Lung (tissue), 16 donors: ENCODE measurements around the gene SMIM33. TPM values are rescaled to one million over a fixed set of nuclear protein-coding genes. Genes with fewer than 3 reads are reported as not detected.

ENCODE experiments used
- ATAC-seq: fragments of 200-7000 bp; cut with Tn5 transposase; one replicate; pipeline ENCODE4 v1.9.1; 2020; ENCODE audit warnings: moderate number of reproducible peaks; ENCODE audit not compliant: insufficient read depth, low FRiP score
- DNase-seq, 3 donors: peaks; one replicate each; pipeline ENCODE4 v3.0.0-alpha.2; 2013 to 2017
- H3K27ac ChIP-seq, 2 donors: one replicate each; pipeline ENCODE4 v1.5.1; 2013; ENCODE audit warnings: mild to moderate bottlenecking in 2 of 2, moderate library complexity in 2 of 2, control low read depth in 1 of 2, inconsistent platforms in 1 of 2, low read depth in 1 of 2, low read length in 1 of 2
- H3K27me3 ChIP-seq, 3 donors: one replicate each; pipeline ENCODE4 v1.5.1; 2013; ENCODE audit warnings: low read length in 2 of 3; ENCODE audit not compliant: control insufficient read depth in 3 of 3, insufficient read depth in 3 of 3
- H3K36me3 ChIP-seq, 4 donors: one replicate each; pipeline ENCODE4 v1.5.1; 2013; ENCODE audit warnings: low read length in 4 of 4, mild to moderate bottlenecking in 1 of 4, moderate library complexity in 1 of 4; ENCODE audit not compliant: control insufficient read depth in 4 of 4, insufficient read depth in 4 of 4
- H3K4me1 ChIP-seq, 5 donors: one replicate each; pipeline ENCODE4 v1.5.1; 2013; ENCODE audit warnings: low read length in 5 of 5, mild to moderate bottlenecking in 2 of 5, moderate library complexity in 1 of 5; ENCODE audit not compliant: control insufficient read depth in 5 of 5, insufficient read depth in 5 of 5
- H3K4me3 ChIP-seq: one replicate; pipeline ENCODE4 v1.5.1; 2013; ENCODE audit warnings: mild to moderate bottlenecking, control low read depth, moderate library complexity
- H3K9ac ChIP-seq, 2 donors: one replicate each; pipeline ENCODE4 v1.5.1; 2013; ENCODE audit warnings: low read length in 2 of 2, control low read depth in 1 of 2; ENCODE audit not compliant: insufficient read depth in 1 of 2
- H3K9me3 ChIP-seq, 4 donors: one replicate each; pipeline ENCODE4 v1.5.1; 2013; ENCODE audit warnings: low read length in 3 of 4, mild to moderate bottlenecking in 1 of 4, moderate library complexity in 1 of 4; ENCODE audit not compliant: control insufficient read depth in 4 of 4, insufficient read depth in 3 of 4
- WGBS, 2 donors: extraction: QIAGEN DNeasy Blood & Tissue Kit; methylation state at CpG; one replicate each; pipeline ENCODE4 v1.1.7; 2013; 5-methylcytosine and 5-hydroxymethylcytosine counted together
- long read RNA-seq, 5 donors: transcript quantifications; one replicate each; lab custom pipeline, GENCODE V29; 2026
- polyA plus RNA-seq, 2 donors: library from polyadenylated mRNA; stranded (reverse); fragments of 200-250 nt; gene quantifications; one replicate each; pipeline ENCODE4 v1.2.1, GENCODE V29; 2013
- total RNA-seq, 2 donors: library from RNA; depleted of rRNA in 1 of 2; stranded (reverse); fragments of >200 nt in 1 of 2; gene quantifications; one replicate each; pipeline ENCODE4 v1.2.1, GENCODE V29; 2014 to 2021
- TF ChIP-seq, protein P1 (sequence below): IDR thresholded peaks from 2 replicates; pipeline ENCODE4 v1.5.1; 2012; ENCODE audit warnings: mild to moderate bottlenecking; ENCODE audit errors: control extremely low read depth, extremely low read depth
- donor health status: control.
- donor health status: control.
- donor health status: Bipolar disorder and iron deficiency.
- donor health status: healthy.
- donor health status: DM: yes; HTN: yes; CAD: no.

The SMIM33 gene
- total RNA-seq (not detected), polyA plus RNA-seq (under 1 TPM in 1 of 2 donors, not detected in 1; 0.17 TPM)
- long read RNA-seq, donor 1 = 0 reads
- long read RNA-seq, donor 2 = 0 reads
- long read RNA-seq, donor 3, partial matches to known transcripts = 24 of 24 reads
- long read RNA-seq, donor 3, other reads (novel, unspliced or antisense) = 0 of 24 reads
- long read RNA-seq, donor 4 = 0 reads
- long read RNA-seq, donor 5, partial matches to known transcripts = 5 of 10 reads
- long read RNA-seq, donor 5, other reads (novel, unspliced or antisense) = 5 of 10 reads

- DNase-seq (no peak), ATAC-seq (no peak)
- Histone ChIP-seq H3K27me3 (no peaks in the 10 kb centered on the region), H3K9me3 (no peaks in the 10 kb centered on the region), H3K4me1 (peaks cover 0 to 26% (median 8%) of the 10 kb centered on the region in 5 donors), H3K27ac (peak within 1 kb of the TSS in 1 of 2 donors; percentile 43), H3K9ac (no peak within 1 kb of the TSS), H3K4me3 (no peak within 1 kb of the TSS), H3K36me3 (peaks cover 0 to 8% (median 4%) of the 10 kb centered on the region in 4 donors)
- WGBS, 2 donors = 33 to 41% methylated on average over 9 of the region's 9 CpGs
- TF ChIP-seq, protein P1, sequence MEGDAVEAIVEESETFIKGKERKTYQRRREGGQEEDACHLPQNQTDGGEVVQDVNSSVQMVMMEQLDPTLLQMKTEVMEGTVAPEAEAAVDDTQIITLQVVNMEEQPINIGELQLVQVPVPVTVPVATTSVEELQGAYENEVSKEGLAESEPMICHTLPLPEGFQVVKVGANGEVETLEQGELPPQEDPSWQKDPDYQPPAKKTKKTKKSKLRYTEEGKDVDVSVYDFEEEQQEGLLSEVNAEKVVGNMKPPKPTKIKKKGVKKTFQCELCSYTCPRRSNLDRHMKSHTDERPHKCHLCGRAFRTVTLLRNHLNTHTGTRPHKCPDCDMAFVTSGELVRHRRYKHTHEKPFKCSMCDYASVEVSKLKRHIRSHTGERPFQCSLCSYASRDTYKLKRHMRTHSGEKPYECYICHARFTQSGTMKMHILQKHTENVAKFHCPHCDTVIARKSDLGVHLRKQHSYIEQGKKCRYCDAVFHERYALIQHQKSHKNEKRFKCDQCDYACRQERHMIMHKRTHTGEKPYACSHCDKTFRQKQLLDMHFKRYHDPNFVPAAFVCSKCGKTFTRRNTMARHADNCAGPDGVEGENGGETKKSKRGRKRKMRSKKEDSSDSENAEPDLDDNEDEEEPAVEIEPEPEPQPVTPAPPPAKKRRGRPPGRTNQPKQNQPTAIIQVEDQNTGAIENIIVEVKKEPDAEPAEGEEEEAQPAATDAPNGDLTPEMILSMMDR = no peak
Observed at GRCh38 chr5:139470821-139471300, at the start of gene SMIM33. Gene SMIM33, plus strand, starts transcription at chr5:139471004. Its CDS starts 118 bp downstream, at chr5:139471122.

- no peak overlapping the region for H3K9ac ChIP-seq
- peaks cover 0 to 5% (median 0%) of the 10 kb centered on the region in 5 donors for H3K4me1 ChIP-seq
- peak; percentile 66 for ATAC-seq
- peaks cover 11 to 44% (median 19%) of the 10 kb centered on the region in 4 donors for H3K36me3 ChIP-seq
- WGBS, 2 donors = 44 to 46% methylated on average over 5 of the region's 5 CpGs
- H3K9me3 ChIP-seq = no peaks in the 10 kb centered on the region
- H3K27ac ChIP-seq = no peak overlapping the region
- H3K27me3 ChIP-seq = no peaks in the 10 kb centered on the region
- TF ChIP-seq, protein P1 = peak; percentile 82
- peak; percentile 55 to 84 (median 83) for DNase-seq
- H3K4me3 ChIP-seq = no peak overlapping the region
Observed at GRCh38 chr5:139422307-139422893, 48.4 kb upstream of the SMIM33 start.

DNA sequence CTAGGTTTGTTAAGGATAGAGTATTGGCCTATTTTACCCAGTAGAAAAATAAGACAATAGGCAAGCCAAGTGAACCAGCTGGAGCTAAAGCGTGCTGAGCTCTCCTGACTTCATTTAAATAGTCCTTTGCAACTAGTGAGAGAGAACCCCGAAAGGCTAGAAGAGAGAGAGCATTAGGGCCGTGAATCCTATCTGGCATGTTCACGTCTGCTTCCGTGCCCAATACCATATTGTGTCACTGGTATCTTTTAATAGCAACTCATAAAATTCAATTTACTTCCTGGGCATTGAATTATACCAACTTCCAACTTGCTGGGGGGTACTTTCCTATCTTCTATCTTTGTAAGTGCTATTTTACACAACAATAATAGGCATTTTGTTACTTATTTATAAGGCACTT lies 45.3 kb upstream of the SMIM33 start:
- Histone ChIP-seq H3K4me1 (no peaks in the 10 kb centered on the region), H3K27ac (no peak overlapping the region), H3K36me3 (peaks cover 6 to 35% (median 18%) of the 10 kb centered on the region in 4 donors), H3K27me3 (no peaks in the 10 kb centered on the region), H3K9me3 (no peaks in the 10 kb centered on the region), H3K9ac (no peak overlapping the region), H3K4me3 (no peak overlapping the region)
- TF ChIP-seq, protein P1 = no peak
- no peak for ATAC-seq
- no peak for DNase-seq
- WGBS, 2 donors = 93 to 95% methylated on average over 5 of the region's 5 CpGs
